ENCODE measurements around the gene BMP10. TPM values are rescaled to one million over a fixed set of nuclear protein-coding genes. Genes with fewer than 3 reads are reported as not detected.

BMP10 gene
- not detected in 5 replicates for total RNA-seq (2022; extraction: Qiagen RNA extraction; ENCODE audit: low read depth)

GRCh38 chr2:68871159-68871764 lies at the start of gene BMP10:
BMP10 (minus strand) TSS chr2:68871397; CDS start chr2:68871358, 39 bp downstream.

Other genes with a start within 250 kb of the BMP10 start
- gene PROKR1, start 227.8 kb downstream of the BMP10 start, total RNA-seq (2022; extraction: Qiagen RNA extraction; ENCODE audit: low read depth) = not detected in 5 replicates
- 0.14 to 0.39 TPM (median 0.29 TPM) in 4 of 5 replicates, not detected in the other for gene ARHGAP25, start 136.6 kb downstream of the BMP10 start, total RNA-seq (2022; extraction: Qiagen RNA extraction; ENCODE audit: low read depth)
- 2.7 to 6.0 TPM (median 3.7 TPM) in 5 replicates for gene GKN2, start 81.5 kb upstream of the BMP10 start, total RNA-seq (2022; extraction: Qiagen RNA extraction; ENCODE audit: low read depth)
- 0.32 to 1.1 TPM (median 0.74 TPM) in 5 replicates for gene GKN1, start 103.2 kb upstream of the BMP10 start, total RNA-seq (2022; extraction: Qiagen RNA extraction; ENCODE audit: low read depth)
- gene ANTXR1, start 141.8 kb upstream of the BMP10 start, total RNA-seq (2022; extraction: Qiagen RNA extraction; ENCODE audit: low read depth) = 101 to 155 TPM (median 144 TPM) in 5 replicates

Measured in A549 treated with ZK216348 at 1 μM for 4 hours (cell line).